IPS-15b (cell line): Measurements from ENCODE around the gene CLUH.

ENCODE experiments used
- H3K27me3 ChIP-seq: one replicate; pipeline ENCODE4 v1.6.1; 2013; ENCODE audit warnings: low read length; ENCODE audit not compliant: control insufficient read depth, insufficient read depth
- H3K36me3 ChIP-seq: one replicate; pipeline ENCODE4 v1.6.1; 2013; ENCODE audit warnings: low read length; ENCODE audit not compliant: control insufficient read depth, insufficient read depth
- H3K4me1 ChIP-seq: one replicate; pipeline ENCODE4 v1.6.1; 2013; ENCODE audit warnings: mild to moderate bottlenecking, low read length; ENCODE audit not compliant: control insufficient read depth, insufficient read depth
- H3K4me3 ChIP-seq: one replicate; pipeline ENCODE4 v1.5.1; 2013; ENCODE audit warnings: low read depth, low read length
- H3K9ac ChIP-seq: one replicate; pipeline ENCODE4 v1.6.1; 2013; ENCODE audit warnings: low read depth, mild to moderate bottlenecking, low read length
- H3K9me3 ChIP-seq: one replicate; pipeline ENCODE4 v1.6.1; 2013; ENCODE audit warnings: mild to moderate bottlenecking, low read length; ENCODE audit not compliant: control insufficient read depth, insufficient read depth

The CLUH gene

GRCh38 chr17:2713881-2714280 lies 2.3 kb upstream of the CLUH start:
- H3K9ac ChIP-seq: no peak overlapping the region

GRCh38 chr17:2712300-2713043 lies 908 bp upstream of the CLUH start:
- Histone ChIP-seq H3K9me3 (no peaks in the 10 kb centered on the region), H3K9ac (peak overlapping the region; percentile 76), H3K27me3 (peaks cover 4% of the 10 kb centered on the region), H3K4me3 (peak overlapping the region; percentile 77), H3K4me1 (peaks cover 22% of the 10 kb centered on the region), H3K36me3 (no peaks in the 10 kb centered on the region)

More at GRCh38 chr17:2713881-2714280, 2.3 kb upstream of the CLUH start:
- Histone ChIP-seq H3K4me3 (no peak overlapping the region), H3K4me1 (peaks cover 19% of the 10 kb centered on the region), H3K9me3 (no peaks in the 10 kb centered on the region), H3K27me3 (peaks cover 4% of the 10 kb centered on the region), H3K36me3 (no peaks in the 10 kb centered on the region)

- peaks cover 4% of the 10 kb centered on the region for H3K27me3 ChIP-seq
- peak overlapping the region; percentile 77 for H3K4me3 ChIP-seq
- H3K36me3 ChIP-seq: no peaks in the 10 kb centered on the region
- peak overlapping the region; percentile 65 for H3K9ac ChIP-seq
- peaks cover 22% of the 10 kb centered on the region for H3K4me1 ChIP-seq
- no peaks in the 10 kb centered on the region for H3K9me3 ChIP-seq
Measured at GRCh38 chr17:2710803-2711607, 559 bp downstream of the CLUH start.

DNA sequence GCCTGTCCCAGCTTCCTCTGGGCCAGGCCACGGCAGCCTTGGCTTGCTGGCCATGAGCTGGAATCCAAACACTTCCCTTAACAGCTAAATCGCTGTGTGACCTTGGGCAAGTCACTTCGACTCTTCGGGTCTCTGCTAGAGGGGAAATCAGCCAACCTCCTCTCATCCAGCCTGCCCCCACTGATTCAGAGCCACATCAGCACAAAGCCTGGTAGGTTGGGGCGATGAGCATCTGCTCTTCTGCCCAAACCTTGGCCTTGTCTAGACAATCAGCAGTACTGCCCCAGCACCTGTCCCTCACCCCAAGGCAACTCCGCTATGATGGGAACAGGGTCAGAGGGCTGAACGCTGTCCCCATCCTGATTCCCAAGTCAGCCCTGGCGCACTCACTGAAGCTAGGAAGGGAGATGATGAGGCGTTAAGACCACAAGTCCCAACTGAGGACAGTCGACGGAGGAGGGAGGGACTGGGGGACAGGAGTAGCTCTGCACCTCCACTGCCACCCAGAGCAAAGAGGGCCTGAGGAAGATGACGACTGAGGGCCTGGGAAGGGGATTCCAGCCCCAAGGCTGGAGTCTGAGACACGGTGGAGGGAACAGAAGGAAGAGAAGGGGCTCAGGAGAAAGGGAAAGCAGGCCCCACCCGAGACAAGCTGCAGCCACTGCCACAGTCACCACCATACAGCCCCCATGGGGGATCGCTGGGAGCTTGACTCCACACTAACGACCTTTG lies 1.3 kb downstream of the CLUH start:
- Histone ChIP-seq H3K36me3 (no peaks in the 10 kb centered on the region), H3K9ac (peak overlapping the region; percentile 65), H3K4me3 (peak overlapping the region; percentile 77), H3K9me3 (no peaks in the 10 kb centered on the region), H3K4me1 (peaks cover 25% of the 10 kb centered on the region), H3K27me3 (peaks cover 4% of the 10 kb centered on the region)

- peaks cover 25% of the 10 kb centered on the region for H3K4me1 ChIP-seq
- no peak overlapping the region for H3K4me3 ChIP-seq
Measured at GRCh38 chr17:2709183-2709661, 2.3 kb downstream of the CLUH start.

DNA sequence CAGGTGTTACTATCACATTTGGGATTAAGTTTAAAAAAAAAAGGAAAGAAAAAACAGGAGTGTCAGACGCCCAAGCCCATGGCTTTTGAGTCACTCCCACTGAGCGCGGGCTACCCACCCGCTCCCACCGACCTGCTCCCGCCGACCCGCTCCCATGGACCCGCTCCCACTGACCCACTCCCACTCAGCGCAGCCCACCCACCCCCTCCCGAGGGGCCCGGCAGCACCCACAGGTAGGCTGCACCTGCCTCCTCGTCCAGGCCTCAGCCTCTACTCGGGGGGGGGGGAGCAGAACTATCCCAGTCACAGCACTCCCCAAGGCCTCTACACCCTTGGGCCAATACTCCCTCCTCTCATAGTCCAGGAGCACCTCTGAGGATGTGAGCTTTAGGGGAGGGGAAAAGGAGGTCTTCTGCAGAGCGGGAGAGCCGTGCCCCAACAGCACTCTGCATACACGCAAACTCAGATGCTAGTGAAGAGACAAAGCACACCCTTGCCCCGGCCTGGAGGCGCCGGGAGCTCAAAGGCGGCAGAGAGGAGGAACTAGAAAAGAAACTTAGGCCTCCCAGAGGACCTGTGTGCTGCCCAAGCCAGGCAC lies 2.9 kb downstream of the CLUH start:
- Histone ChIP-seq H3K27me3 (peaks cover 4% of the 10 kb centered on the region), H3K36me3 (peaks cover 8% of the 10 kb centered on the region), H3K4me1 (peaks cover 25% of the 10 kb centered on the region), H3K9me3 (no peaks in the 10 kb centered on the region), H3K9ac (no peak overlapping the region), H3K4me3 (no peak overlapping the region)

More at GRCh38 chr17:2709183-2709661, 2.3 kb downstream of the CLUH start:
- Histone ChIP-seq H3K9me3 (no peaks in the 10 kb centered on the region), H3K9ac (no peak overlapping the region), H3K36me3 (peaks cover 3% of the 10 kb centered on the region), H3K27me3 (peaks cover 4% of the 10 kb centered on the region)

- H3K9ac ChIP-seq: no peak overlapping the region
- H3K4me1 ChIP-seq: peaks cover 25% of the 10 kb centered on the region
- H3K27me3 ChIP-seq: peaks cover 4% of the 10 kb centered on the region
- H3K9me3 ChIP-seq: no peaks in the 10 kb centered on the region
- no peak overlapping the region for H3K4me3 ChIP-seq
- peaks cover 15% of the 10 kb centered on the region for H3K36me3 ChIP-seq
Measured at GRCh38 chr17:2707721-2708584, 3.6 kb downstream of the CLUH start.

DNA sequence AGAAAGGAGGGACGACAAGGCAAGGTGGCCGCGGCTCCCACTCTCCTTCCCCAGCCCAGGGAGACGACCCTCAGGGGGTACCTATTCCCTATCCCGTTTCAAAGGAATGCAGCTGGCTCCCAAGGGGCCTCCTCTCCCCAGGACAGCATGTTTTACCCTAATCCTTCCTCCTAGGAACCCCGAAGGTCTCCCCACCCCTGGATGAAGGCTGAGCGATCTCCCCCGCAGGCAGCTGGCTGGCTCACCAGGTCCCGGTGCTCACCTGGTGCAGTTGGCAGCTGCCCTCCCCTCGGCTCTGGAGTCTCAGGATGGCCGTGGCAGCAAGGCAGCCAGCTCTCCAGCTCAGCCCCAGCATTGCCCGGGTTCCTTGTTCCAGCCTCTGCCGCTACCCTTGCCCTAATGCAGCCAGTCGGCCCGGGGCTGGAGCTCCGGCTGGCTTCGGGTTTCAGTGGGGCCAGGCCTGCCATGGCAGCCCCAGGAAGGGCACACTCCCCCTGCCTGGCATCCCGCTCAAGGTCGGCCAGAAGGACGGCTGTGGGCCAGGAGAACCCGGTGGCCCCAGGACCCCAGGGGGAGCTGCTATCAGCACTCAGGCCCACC lies 4.6 kb downstream of the CLUH start:
- peaks cover 20% of the 10 kb centered on the region for H3K4me1 ChIP-seq
- H3K36me3 ChIP-seq: peaks cover 24% of the 10 kb centered on the region
- H3K27me3 ChIP-seq: peaks cover 4% of the 10 kb centered on the region
- H3K9me3 ChIP-seq: no peaks in the 10 kb centered on the region
- H3K9ac ChIP-seq: no peak overlapping the region
- H3K4me3 ChIP-seq: no peak overlapping the region

- Histone ChIP-seq H3K36me3 (peaks cover 31% of the 10 kb centered on the region), H3K4me1 (peaks cover 20% of the 10 kb centered on the region), H3K9ac (no peak overlapping the region)
Measured at GRCh38 chr17:2705888-2706795, 5.4 kb downstream of the CLUH start.

DNA sequence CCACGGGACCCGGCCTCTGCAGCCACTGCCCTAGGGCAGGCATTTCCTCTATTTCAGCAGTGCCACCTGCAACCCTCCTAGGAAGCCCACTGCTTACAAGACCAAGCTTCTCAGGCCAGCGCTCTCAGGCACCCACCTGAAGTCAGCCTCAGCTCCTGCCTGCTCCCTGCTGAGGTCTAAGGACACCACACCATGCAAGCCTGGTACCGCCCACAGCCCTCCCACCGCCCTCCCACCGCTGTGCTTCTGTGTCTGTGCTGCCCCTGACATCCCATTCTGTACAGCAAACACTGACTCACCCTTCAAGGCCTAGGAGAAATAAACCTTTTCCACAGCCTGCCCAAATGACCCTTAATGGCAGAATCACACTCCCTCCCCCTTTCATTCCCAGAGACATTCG lies 6.3 kb downstream of the CLUH start:
- no peak overlapping the region for H3K4me3 ChIP-seq
- H3K9me3 ChIP-seq: no peaks in the 10 kb centered on the region
- H3K9ac ChIP-seq: no peak overlapping the region
- H3K27me3 ChIP-seq: no peaks in the 10 kb centered on the region
- peaks cover 15% of the 10 kb centered on the region for H3K4me1 ChIP-seq
- peaks cover 39% of the 10 kb centered on the region for H3K36me3 ChIP-seq

More at GRCh38 chr17:2705888-2706795, 5.4 kb downstream of the CLUH start:
- no peaks in the 10 kb centered on the region for H3K9me3 ChIP-seq
- H3K4me3 ChIP-seq: no peak overlapping the region
- peaks cover 4% of the 10 kb centered on the region for H3K27me3 ChIP-seq
